ENCODE data around the gene GFRA3.

GRCh38 chr5:138276402-138277054 lies 2.1 kb upstream of the GFRA3 start:
- TF ChIP-seq CTCF (IDR thresholded peaks at IDR 0.05) (no peak), POLR2A (IDR thresholded peaks at IDR 0.05) (no peak)
